Right lobe of liver (tissue), 6 donors: Measurements from ENCODE around the gene MFAP4. TPM values are rescaled to one million over a fixed set of nuclear protein-coding genes. Genes with fewer than 3 reads are reported as not detected.

ENCODE experiments used
- ATAC-seq, 4 donors: fragments of 200-7000 bp; cut with Tn5 transposase; one replicate each; pipeline ENCODE4 v1.9.1; 2020; ENCODE audit warnings: mild to moderate bottlenecking in 4 of 4, moderate library complexity in 4 of 4
- DNase-seq, 3 donors: peaks; one replicate each; pipeline ENCODE4 v3.0.0-alpha.2; 2020
- H3K27ac ChIP-seq, 3 donors: fragments of 200-600 bp; one replicate each; pipeline ENCODE4 v1.8.0; 2022
- H3K27me3 ChIP-seq, 2 donors: fragments of 200-600 bp; one replicate each; pipeline ENCODE4 v1.8.0; 2022
- H3K36me3 ChIP-seq, 4 donors: fragments of 200-600 bp; sonication (generic) in 1 of 4; one replicate each; pipeline versions ENCODE4 v1.5.1 to v1.8.0; 2017 to 2022; ENCODE audit warnings: control low read depth in 1 of 4
- H3K4me1 ChIP-seq, 4 donors: fragments of 200-600 bp; sonication (generic) in 1 of 4; one replicate each; pipeline versions ENCODE4 v1.5.1 to v1.8.0; 2017 to 2022; ENCODE audit warnings: control low read depth in 1 of 4
- H3K4me3 ChIP-seq, 3 donors: fragments of 200-600 bp; one replicate each; pipeline ENCODE4 v1.8.0; 2022
- H3K9me3 ChIP-seq, 4 donors: fragments of 200-600 bp; sonication (generic) in 1 of 4; one replicate each; pipeline versions ENCODE4 v1.5.1 to v1.8.0; 2017 to 2022; ENCODE audit warnings: control low read depth in 1 of 4
- POLR2A ChIP-seq: fragments of 450-650 bp; IDR thresholded peaks from one replicate; pipeline ENCODE4 v1.6.1; 2017; ENCODE audit warnings: antibody characterized with exemption, mild to moderate bottlenecking
- WGBS: methylation state at CpG from one replicate; pipeline ENCODE4 v1.1.6; 2018; ENCODE audit warnings: low coverage, low lambda C conversion rate; ENCODE audit not compliant: insufficient coverage; ENCODE audit errors: missing lambda C conversion rate; 5-methylcytosine and 5-hydroxymethylcytosine counted together
- intact Hi-C, 2 donors: fragments of 100-400 bp; cut with DNase I; formaldehyde crosslinking; loops; one replicate each; pipeline versions ENCODE4 v1.11.2 to v1.14.1; 2022
- total RNA-seq, 6 experiments: library from RNA; depleted of rRNA in 2 of 6; stranded (reverse); fragments of >200 nt in 2 of 6; fragmentation: NEBNext Ultra II Directional in 3 of 6; extraction: Animal tissue kit (Norgen Biotek cat#: 25700) in 3 of 6; gene quantifications; one replicate each; pipeline versions ENCODE4 v1.1.0 to v1.2.4, GENCODE V29; 2016 to 2023
- TF ChIP-seq, protein P1 (sequence below), 4 donors: fragments of 200-600 bp in 3 of 4; fragments of 450-650 bp in 1 of 4; IDR thresholded peaks; one replicate each; pipeline versions ENCODE4 v1.5.1 to v1.8.0; 2016 to 2022; ENCODE audit warnings: antibody characterized with exemption in 4 of 4, mild to moderate bottlenecking in 2 of 4
- donor health status: DM: no; HTN: yes; CAD: no.
- donor health status: DM: no; HTN: no; CAD: no.
- donor health status: DM: no; HTN: no; CAD: no.
- donor health status: DM: no; HTN: yes; CAD: no.
- donor health status: DM: no; HTN: yes; CAD: no.

MFAP4 gene
- total RNA-seq, 6 experiments from 2014 or later, result 2.3 to 12.0 (median 6.5) TPM

DNA sequence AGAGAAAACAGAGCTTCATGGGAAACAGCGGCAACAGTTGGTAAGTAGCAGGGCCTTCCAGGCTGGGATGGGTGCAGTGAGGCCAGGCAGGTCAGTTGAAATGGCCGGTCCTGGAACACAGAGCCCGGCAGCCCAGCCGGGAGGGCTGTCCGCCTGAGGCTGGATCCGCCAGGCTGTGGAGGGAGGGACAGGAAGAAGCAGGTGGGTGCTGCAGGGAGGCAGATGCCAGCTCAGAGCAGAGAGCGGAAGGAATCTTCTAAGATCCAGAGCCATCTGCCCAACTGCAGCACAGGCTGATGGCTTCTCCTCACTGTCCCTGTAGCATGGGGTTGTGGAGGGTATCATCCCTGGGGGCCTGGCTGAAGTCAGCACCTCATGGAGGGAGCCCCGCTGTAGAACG lies 24.6 kb upstream of the MFAP4 start:
- H3K4me1 ChIP-seq, result no peaks in the 10 kb centered on the region
- no peaks in the 10 kb centered on the region for H3K36me3 ChIP-seq
- ATAC-seq (no peak), DNase-seq (no peak)
- WGBS, result 61% methylated on average over 4 of the region's 9 CpGs
- TF ChIP-seq, protein P1, sequence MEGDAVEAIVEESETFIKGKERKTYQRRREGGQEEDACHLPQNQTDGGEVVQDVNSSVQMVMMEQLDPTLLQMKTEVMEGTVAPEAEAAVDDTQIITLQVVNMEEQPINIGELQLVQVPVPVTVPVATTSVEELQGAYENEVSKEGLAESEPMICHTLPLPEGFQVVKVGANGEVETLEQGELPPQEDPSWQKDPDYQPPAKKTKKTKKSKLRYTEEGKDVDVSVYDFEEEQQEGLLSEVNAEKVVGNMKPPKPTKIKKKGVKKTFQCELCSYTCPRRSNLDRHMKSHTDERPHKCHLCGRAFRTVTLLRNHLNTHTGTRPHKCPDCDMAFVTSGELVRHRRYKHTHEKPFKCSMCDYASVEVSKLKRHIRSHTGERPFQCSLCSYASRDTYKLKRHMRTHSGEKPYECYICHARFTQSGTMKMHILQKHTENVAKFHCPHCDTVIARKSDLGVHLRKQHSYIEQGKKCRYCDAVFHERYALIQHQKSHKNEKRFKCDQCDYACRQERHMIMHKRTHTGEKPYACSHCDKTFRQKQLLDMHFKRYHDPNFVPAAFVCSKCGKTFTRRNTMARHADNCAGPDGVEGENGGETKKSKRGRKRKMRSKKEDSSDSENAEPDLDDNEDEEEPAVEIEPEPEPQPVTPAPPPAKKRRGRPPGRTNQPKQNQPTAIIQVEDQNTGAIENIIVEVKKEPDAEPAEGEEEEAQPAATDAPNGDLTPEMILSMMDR (IDR thresholded peaks at IDR 0.05), result no peak
- no peak for TF ChIP-seq POLR2A
- H3K27me3 ChIP-seq, result no peaks in the 10 kb centered on the region
- H3K9me3 ChIP-seq, result no peaks in the 10 kb centered on the region
- H3K4me3 ChIP-seq, result no peak overlapping the region
- intact Hi-C loops, result no loop called here
- H3K27ac ChIP-seq, result no peak overlapping the region

- Histone ChIP-seq H3K9me3 (no peaks in the 10 kb centered on the region), H3K4me3 (no peak within 1 kb of the TSS), H3K27ac (no peak within 1 kb of the TSS), H3K36me3 (no peaks in the 10 kb centered on the region), H3K4me1 (no peaks in the 10 kb centered on the region), H3K27me3 (no peaks in the 10 kb centered on the region)
- intact Hi-C loops, result no loop called here
- no peak for TF ChIP-seq POLR2A
- TF ChIP-seq, protein P1 (IDR thresholded peaks at IDR 0.05), result no peak
- no peak for DNase-seq
- WGBS, result 18% methylated on average over 23 of the region's 23 CpGs
- peak in 1 of 4 donors; percentile 15 for ATAC-seq
Observed at GRCh38 chr17:19410875-19411620, 24.1 kb upstream of the MFAP4 start, which contains the start of gene RNF112. TSS of gene RNF112 (plus strand) at chr17:19411232. CDS start at chr17:19411409, 177 bp downstream.

DNA sequence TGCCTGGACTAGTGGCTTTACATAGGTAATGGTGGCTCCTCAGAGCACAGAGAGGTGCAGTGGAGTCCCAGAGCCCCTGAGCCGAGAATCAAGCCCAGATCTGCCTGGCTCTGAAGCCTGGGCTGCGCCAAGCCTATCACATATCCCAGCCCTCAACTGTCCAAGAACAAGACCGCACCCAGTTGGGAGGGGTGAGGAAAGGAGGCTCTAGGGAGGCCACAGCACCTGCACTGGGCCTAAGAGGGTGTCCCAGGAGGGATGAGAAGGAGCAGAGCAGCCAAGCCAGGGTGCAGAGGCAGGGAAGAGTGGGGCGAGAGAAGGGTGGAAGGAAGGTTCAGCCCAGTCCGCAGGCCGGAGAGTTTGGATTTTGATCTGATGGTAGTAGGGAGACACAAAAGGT lies 23.1 kb upstream of the MFAP4 start:
- no peaks in the 10 kb centered on the region for H3K4me1 ChIP-seq
- no peak overlapping the region for H3K4me3 ChIP-seq
- intact Hi-C loops, result no loop called here
- no peak overlapping the region for H3K27ac ChIP-seq
- no peaks in the 10 kb centered on the region for H3K27me3 ChIP-seq
- ATAC-seq (no peak), DNase-seq (no peak)
- H3K36me3 ChIP-seq, result no peaks in the 10 kb centered on the region
- 80% methylated on average over 6 of the region's 6 CpGs for WGBS
- H3K9me3 ChIP-seq, result no peaks in the 10 kb centered on the region
- TF ChIP-seq, protein P1 (IDR thresholded peaks at IDR 0.05), result no peak
- TF ChIP-seq POLR2A, result no peak

DNA sequence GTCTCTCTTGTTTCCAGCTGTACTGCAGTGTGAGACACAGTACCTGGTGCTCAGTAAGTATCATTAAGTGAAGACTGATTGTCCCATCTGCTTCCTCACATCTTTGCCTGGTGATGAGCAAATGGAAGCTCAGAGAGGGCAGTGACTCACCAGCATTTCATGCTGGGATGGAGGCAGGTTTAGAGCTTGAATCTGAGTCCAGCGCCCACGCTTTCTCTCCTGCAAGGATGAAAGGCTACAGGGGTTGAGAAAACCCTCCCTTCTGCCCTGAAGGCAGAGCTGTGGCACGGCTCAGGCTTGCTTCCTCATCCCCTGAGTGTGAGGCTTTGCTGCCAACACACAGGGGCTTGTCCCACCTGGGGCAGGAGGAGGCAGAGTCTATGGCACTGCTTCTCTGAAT lies 22.5 kb upstream of the MFAP4 start:
- no peaks in the 10 kb centered on the region for H3K4me1 ChIP-seq
- intact Hi-C loops, result no loop called here
- 94% methylated on average over 2 of the region's 3 CpGs for WGBS

More for the DNA sequence above, 22.5 kb upstream of the MFAP4 start:
- TF ChIP-seq, protein P1 (IDR thresholded peaks at IDR 0.05), result no peak
- no peak for TF ChIP-seq POLR2A
- Histone ChIP-seq H3K27me3 (no peaks in the 10 kb centered on the region), H3K36me3 (no peaks in the 10 kb centered on the region), H3K9me3 (no peaks in the 10 kb centered on the region), H3K27ac (no peak overlapping the region), H3K4me3 (no peak overlapping the region)
- no peak for ATAC-seq
- no peak for DNase-seq
